NOMO-1 treated with DMSO at 0.1 percent for 48 hours (cell line): ENCODE measurements around the gene EYS.
"Not testable (repeated sequence)": the region's sequence is repeated elsewhere in the genome, so short reads cannot be mapped to it uniquely, and the experiment has no call there.

Experiments
- DNase-seq: peaks from one replicate; lab custom pipeline; 2025; ENCODE audit not compliant: unreplicated experiment; lab: John Stamatoyannopoulos, UW

Gene EYS

DNA sequence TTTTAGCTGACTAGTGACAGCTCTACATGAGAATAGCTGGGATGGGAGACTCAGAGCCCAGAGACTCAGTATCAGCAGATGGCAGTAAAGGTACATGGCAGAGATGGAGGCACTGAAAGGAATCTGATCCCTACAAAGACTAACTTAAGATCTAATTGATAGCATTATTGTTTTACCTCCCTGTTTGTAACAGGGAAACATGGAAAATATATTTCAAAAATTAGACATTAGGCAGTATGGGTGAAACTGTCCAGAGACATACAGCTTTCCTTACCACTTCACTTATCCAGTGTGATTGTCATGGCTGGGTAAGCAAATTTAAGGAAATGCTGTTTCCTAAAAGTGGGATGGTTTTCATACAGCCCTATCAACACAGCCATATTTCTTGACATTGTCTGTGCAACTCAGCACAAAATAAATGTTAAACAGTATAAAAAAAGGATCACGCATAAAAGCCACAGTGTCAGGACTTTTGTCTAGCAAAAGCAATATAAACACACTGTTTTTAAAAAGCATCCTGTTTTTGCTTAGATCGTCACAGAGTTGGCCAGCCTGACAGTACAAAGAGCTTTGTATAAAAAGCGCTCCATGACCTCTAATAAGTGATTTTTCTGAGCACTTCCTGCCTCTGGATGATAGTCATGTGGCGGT, 1694.5 kb downstream of the EYS start:
- no peak for DNase-seq

DNA sequence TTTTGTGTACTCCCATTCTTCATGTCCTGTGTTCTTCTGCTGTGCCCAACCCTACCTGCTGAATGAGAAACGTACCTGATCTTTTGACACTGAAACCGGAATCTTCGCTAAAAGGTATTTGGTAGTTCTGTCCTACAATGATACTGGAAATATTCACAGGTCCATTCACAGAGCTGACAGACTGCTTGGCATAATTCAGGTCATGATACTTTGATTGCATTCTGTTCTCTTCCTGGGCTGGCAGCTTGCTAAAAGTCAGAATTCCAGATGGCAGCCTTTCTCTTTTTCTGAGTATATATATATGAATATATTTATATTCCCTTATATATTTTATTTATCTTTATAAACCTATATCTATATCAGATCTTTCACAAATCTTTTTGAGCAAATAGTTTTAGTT, 1696.4 kb downstream of the EYS start:
- DNase-seq: no peak

DNA sequence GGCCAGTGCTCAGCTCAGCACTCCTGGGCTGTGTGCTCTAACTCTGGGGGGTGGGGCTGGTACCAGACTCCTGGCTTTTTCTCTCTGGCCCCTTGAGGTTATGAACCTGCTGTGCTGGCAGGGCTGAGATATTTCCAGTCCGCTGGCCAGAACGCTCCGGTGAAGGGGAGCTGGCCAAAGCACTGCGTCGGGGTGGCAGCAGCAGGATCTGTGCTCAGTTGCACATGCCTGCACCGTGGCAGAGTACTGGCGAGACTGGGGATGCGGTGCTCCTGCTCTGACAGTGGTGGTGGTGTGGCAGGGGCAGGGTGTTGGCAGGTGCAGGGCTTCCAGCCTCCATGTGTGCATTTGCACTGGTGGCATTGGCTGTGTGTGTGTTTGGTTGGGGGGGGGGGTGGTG, 1697.0 kb downstream of the EYS start:
- no peak for DNase-seq

DNA sequence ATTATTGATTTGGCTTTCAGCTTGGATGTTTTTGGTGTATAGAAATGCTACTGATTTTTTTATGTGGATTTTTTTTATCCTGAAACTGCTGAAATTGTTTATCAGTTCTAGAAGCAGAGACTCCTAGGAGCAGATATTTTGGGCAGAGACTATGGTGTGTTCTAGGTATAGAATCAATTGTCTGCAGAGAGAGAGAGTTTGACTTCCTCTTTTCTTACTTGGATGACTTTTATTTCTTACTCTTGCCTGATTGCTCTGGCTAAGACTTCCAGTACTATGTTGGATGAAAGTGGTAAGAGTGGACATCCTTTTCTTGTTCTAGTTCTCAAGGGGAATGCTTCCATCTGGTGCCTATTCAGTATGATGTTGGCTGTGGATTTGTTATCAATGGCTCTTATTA, 1700.8 kb downstream of the EYS start:
- no peak for DNase-seq

DNA sequence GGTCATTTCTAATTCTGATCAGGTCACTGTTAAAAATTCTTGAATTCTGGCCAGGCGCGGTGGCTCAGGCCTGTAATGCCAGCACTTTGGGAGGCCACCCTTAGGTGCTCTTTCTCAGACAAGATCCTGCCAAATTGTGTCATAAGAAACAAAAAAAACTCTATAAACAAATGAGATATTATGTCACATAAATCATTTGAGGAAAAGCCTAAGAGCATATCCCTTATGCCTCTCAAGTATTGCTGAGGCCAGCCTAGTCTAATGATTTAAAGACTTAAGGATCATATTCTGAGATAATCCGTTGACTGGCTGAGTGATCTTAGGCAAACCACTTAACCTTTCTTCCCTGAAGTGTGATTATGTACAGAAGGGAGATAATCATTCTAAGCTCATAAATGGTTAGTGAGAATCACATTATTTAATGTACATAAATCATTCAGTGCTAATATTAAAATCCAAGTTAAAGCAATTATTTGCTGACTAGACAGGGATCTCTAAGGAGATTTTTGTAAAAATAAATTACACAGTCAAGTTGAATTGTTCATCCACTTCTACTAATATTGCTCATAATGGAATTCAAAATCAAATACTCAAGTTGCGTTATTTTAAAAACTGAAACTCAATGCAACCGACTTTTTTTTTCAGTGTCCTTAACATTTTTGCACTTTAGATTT, 1706.1 kb downstream of the EYS start:
- no peak for DNase-seq

DNA sequence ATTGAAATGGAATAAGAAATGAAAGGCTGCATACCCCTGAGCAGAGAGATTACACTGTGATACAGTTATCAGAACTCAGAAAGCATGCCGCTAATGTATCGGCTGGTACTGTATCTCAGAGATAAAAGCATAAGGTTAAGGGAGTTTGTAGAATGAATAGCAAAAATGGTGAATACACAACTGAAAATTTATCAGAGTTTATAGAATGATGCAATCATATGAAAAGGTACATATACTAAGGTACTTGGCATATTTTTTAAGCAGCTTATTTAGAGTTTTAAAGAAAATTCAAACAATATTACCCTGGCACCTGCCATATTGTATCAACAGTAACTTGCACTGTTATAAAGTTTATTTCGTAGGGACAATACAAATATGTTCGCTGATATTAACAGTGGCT, 1707.4 kb downstream of the EYS start:
- no peak for DNase-seq

DNA sequence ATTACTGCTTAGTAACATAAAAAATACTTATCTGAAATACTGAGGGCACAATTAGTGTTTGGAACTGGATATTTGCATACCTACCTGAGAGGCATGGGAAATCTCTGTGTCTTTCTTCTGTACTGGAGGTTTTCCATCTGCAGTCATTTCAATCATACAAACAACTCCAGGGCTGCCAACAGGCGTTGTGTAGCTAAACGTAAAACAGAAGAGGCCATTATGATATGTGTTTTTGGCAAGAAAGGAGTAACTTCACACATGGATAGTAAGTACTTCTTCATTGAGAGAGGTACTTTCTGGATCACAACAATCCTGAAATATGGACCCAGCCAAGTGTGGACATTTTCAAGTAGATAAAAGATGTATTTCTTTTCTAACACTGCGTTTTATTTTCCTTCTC, 1708.0 kb downstream of the EYS start:
- no peak for DNase-seq

DNA sequence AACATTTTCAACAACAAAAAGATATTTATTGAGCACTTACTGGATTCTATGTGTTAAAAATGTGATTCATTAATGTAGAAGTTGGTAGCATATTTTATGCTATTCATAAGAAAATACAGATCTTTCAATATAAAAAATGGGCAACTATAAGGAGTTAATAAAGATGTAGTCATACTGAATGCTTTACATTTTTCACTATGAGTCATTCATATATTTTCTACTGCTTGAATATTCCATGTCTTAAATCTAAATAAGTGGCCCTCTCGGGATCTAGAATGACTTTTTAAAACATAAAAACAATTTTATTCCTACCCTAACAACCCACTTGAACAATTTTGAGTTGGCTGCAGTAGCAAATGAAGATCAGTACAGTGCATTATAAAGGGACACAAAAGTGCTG, 1709.3 kb downstream of the EYS start:
- no peak for DNase-seq

DNA sequence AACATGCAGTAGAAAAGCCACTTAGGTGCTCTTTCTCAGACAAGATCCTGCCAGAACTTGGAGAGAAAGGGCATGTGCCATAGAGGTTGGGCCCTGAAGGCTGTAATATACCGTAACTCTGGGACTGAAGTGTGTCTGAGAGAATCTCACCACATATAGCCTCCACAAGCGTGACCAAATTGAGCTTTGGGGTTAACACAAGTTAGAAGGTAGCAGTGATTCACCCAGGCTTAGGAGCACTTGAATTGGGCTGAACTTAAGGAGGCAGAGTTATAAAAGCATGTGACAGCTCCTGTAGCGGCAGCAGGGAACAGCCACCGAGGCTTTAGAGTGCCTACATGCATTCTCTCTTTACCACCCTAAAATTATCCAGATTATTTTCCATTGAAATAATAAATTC, 1709.8 kb downstream of the EYS start:
- no peak for DNase-seq

DNA sequence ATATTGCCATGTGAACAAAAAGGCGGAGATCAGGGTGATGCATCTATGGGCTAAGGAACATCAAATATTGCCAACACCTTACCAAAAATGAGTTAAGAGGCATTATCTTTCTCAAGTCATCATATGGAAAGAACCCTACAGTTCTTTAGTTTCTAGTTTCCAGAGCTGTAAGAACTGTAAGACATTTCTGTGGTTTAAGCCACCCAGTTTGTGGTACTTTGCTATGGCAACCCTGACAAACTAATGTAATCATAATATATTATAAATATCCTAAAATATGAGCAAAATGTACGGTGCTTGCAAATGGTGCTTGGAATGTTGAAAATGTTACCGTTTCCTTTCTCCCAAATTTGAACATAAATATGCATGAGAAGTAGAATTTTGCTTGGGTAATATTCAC, 1721.8 kb downstream of the EYS start:
- no peak for DNase-seq

DNA sequence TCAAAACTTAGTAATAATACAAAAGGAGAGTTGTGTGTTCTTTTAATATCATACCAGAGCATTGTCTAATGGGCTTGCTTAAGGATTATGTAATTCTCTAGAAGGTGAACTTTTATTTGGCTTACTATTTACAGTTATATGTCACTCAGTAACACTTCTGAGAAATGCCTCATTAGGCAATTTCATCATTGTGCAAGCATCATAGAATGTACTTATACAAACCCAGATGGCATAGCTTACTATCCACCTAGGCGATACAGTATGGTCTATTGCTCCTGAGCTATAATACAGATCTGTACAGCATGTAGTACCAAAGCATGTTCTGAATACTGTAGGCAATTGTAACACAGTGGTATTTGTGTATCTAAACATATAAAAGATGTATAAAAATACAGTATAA, 1731.3 kb downstream of the EYS start:
- no peak for DNase-seq

DNA sequence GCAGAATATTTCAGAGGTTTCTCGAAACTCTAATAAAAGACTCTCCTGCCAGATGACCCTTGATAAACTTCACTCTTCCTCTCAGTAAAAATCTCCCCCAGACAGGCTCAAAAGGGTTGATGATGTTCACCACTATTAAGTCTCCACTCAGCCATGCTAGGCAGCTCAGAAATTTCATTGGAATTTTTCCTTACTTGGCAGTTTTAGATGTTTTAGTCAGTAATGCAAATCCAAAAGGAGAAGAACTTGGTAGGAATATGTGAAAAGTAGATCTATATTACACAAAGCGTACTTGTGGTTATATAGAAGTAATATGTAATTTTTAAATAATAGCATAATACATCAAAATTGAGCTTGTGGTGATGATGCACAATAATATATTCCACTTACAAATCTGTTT, 1738.4 kb downstream of the EYS start:
- DNase-seq: no peak

DNA sequence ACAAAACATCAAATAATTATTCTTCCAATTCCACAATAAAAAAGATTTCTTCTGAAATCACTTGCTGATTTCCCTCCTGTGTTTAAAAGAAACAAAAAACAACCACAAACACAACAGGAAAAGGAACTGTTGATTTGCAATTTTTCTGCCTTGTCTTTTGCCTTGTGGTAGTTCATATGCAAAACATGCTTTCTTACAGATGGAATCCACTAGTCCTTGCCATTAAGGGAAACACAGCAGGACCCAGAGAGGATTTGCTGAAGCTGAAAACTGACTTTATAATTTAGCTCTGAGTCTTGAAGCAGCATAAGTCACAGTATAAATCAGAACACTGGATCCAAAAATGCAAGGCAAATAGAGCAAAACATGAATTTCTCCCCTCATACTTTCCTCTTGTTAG, 1742.7 kb downstream of the EYS start:
- DNase-seq: no peak

DNA sequence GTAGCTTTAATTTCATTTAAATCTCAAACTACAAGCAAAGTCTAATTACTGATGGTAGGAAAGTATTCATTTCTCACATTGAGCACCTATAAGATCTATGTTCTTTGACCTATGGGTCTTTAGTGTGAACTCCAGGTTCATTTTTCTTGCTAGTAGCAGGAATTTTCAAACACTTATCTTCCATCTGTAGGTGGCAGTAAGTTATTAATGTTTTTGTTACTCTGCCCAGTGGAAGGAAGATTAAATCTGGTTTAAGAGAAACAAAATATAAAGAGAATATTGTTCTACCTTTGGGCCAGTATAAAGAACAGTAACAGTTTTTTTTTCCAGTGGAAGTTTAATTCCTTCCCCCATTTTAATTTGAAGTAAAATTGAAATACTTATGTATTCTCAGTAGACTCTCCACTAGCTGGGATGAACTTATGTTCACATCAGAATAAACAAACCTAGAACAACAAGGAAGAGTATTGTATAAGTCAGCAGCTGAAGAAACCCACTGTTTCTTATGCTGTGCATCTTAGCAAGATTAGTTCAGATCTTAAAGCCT, 1743.2 kb downstream of the EYS start:
- DNase-seq: no peak

DNA sequence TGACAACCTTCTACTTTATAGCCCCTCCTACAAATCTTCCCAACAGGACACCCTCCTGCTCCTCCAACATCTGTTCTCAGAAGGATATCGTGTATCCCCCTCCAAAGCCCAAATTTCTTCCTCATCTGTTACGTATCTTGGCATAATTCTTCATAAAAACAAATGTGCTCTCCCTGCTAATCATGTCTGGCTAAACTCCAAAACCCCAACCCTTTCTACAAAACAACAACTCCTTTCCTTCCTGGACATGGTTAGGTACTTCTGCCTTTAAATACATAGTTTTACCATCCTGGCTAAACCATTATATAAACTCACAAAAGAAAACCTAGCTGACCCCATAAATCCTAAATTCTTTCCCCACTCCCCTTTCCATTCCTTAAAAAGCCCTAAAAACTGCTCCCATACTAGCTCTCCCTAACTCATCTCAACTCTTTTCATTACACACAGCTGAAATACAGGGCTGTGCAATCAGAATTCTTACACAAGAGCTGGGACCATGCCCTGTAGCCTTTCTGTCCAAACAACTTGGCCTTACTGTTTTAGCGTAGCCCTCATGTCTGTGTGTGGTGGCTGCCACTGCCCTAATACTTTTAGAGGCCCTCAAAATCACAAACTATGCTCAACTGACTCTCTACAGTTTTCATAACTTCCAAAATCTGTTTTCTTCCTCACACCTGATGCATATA, 1753.5 kb downstream of the EYS start:
- DNase-seq: not testable (repeated sequence)

DNA sequence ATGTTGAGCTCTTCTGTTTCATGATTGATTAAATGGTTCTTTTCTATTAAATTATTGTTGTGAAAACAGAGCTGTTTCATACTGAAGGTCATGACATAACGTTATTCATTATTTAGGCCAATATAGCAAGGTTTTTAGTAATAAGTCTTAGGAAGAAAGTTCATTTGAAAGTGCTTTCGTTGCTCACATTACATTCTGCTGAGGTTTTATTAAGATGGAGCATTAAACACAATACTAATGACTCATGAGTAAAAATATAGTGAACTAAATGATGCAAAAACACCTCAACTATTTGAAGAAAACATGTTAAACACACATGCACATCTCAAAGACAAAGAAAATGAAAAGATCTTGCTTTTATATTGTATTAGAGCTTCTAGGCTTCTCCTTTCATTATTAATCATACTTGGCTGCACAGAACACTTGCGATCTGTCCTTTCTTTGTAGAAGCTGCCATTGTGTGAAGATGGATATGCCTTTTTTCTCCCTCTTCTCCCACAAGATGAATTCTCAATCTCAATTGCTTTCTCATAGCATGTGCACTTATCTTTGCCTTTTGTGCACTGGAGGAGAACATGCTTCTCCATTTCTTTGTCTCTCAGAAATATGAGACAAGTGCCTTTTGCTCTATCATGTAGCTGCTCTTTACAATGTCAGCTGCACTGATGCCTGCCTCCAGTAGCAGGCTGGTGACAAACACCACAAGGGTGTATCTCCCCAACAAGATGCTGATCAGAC, 1759.1 kb downstream of the EYS start:
- DNase-seq: no peak

DNA sequence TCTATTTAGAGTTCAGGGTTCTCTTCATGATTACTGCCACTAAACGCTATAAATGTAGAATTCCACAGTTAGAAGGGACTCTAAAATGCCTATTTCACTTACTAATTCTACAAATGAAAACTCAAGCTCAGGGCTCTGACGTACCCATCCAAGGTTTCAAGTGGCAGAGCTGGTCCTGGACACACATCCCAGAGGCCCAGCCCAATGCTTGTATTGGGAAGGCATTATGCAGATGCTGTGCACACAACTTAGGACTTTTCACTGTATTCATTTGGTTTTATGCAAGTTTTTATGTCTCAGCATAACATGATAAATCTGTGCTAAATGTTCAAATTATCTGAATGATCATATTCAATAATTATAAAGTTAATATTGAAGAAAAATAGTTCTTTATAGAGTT, 1761.0 kb downstream of the EYS start:
- DNase-seq: no peak

DNA sequence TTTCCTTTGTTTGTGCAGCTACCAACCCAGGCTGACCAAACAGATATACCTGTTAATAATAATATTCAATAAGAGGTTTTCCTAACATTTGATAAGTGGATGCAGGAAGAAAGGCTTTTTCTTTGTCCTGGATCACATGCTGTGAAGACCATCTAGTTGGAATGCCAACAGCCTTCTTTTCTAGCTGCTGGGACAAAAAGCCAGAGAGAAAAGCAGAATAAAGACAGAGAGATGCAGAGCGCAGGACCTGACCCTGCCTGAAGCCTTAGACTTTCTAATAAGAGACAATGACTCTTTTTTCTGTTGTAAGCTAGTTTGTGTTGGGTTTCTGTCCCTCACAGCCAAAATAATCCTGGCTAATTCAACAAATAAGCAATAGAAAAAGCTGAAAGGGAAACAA, 1763.2 kb downstream of the EYS start:
- DNase-seq: no peak

DNA sequence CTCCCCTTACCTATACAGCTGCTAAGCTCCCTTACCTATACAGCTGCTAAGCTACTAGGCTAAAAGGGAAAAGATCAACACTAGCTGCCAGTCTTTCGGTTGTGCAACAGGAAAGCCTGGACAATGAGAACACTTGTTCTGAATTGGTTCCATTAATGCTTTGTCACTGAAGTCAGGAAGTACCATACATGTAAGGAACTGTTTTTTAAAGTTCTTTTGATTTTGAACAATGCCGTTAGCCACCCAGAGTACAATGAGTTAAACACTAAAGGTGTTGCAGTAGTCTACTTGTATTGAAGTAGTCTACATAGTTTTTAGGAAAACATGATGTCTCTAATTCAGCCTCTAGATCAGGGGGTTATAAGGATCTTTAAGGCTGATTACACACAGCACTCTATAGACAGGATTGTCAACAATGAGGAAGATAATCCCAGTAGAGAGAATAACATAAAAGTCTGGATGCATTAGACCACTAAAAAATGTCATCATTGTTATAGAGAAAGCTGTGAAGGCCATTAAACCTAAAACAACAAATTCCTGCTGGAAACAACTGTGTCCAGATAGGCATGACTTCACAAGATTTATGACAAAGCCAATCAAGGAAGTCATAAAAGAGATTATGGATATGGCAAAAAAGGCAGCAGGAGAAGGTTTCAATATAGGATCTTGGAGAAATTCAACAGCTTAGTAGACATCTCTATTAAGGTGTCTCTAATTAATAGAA, 1765.1 kb downstream of the EYS start:
- peak; percentile 6 for DNase-seq

DNA sequence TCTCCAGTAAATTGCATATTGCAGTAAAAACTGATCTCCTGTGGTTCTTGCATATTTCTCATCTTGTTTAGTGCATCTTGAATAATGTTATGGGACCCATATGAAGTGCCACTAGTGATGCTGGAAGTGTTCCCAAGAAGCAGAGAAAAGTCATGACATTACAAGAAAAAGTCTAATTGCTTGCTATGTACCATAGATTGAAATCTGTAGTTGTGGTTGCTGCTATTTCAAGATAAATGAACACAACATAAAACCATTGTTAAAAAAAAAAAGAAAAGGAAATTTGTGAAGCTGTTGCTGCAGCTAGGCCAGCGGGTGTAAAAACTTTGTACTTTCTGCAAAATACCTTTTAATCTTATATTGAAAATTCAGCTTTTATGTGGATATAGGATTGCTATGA, 1767.0 kb downstream of the EYS start:
- DNase-seq: no peak

DNA sequence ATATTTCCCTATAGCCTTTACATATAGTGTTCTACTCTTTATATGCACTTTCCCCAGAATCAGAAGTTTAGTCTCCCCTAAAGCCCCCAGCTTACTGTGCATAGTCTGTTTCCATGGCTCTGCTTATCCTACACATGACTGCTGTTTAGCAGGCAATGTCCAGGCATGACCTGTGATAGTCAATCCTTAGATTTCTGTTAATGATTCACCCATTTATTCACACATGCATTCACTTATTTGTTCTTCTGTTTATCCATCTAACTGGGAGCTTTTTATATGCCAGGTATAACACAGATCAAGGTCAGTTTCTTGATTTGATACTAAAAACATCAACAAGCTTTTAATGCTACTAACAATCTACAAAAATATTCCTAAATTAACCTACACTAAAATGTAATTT, 1770.6 kb downstream of the EYS start:
- no peak for DNase-seq
